Adrenal gland (tissue), 12 donors: ENCODE measurements around the gene RIBC2. TPM values are rescaled to one million over a fixed set of nuclear protein-coding genes. Genes with fewer than 3 reads are reported as not detected.
A peak's percentile ranks its signal among the peaks of the same experiment; 100 is the strongest.

Source experiments
- DNase-seq, 7 donors: peaks; one replicate each; pipeline ENCODE4 v3.0.0-alpha.2; 2019 to 2020
- H3K27ac ChIP-seq, 5 donors: fragments of 200-600 bp; sonication (generic) in 4 of 5; 1 replicate in 3 of 5; 2 replicates in 2 of 5; pipeline versions ENCODE4 v1.5.1 to v1.8.0; 2016 to 2020; ENCODE audit warnings: mild to moderate bottlenecking in 1 of 5
- H3K27me3 ChIP-seq: fragments of 200-600 bp; 2 replicates; pipeline ENCODE4 v1.8.0; 2021
- H3K36me3 ChIP-seq, 2 donors: fragments of 200-600 bp; replicated peaks in 1 of 2; 1 replicate in 1 of 2; 2 replicates in 1 of 2; pipeline versions ENCODE4 v1.5.1 to v1.8.0; 2018 to 2022
- H3K4me1 ChIP-seq, 2 donors: fragments of 200-600 bp; replicated peaks in 1 of 2; 1 replicate in 1 of 2; 2 replicates in 1 of 2; pipeline versions ENCODE4 v1.5.1 to v1.8.0; 2018 to 2021
- H3K4me3 ChIP-seq, 4 donors: fragments of 200-600 bp; sonication (generic) in 3 of 4; one replicate each; pipeline ENCODE4 v1.5.1; 2016 to 2018
- H3K9me3 ChIP-seq, 3 donors: fragments of 200-600 bp; sonication (generic) in 1 of 3; replicated peaks in 1 of 3; 1 replicate in 2 of 3; 2 replicates in 1 of 3; pipeline versions ENCODE4 v1.5.1 to v1.8.0; 2016 to 2021
- POLR2A ChIP-seq, 2 donors: fragments of 450-650 bp; IDR thresholded peaks; one replicate each; pipeline ENCODE4 v1.6.1; 2017; ENCODE audit warnings: antibody characterized with exemption in 2 of 2, mild to moderate bottlenecking in 2 of 2, moderate library complexity in 1 of 2
- WGBS, 4 donors: extraction: QIAGEN DNeasy Blood & Tissue Kit in 2 of 4; methylation state at CpG; one replicate each; pipeline versions ENCODE4 v1.1.5 to v1.1.7; 2013 to 2017; 5-methylcytosine and 5-hydroxymethylcytosine counted together
- intact Hi-C, 2 donors: fragments of 100-400 bp; cut with DNase I; formaldehyde crosslinking; loops; one replicate each; pipeline versions ENCODE4 v1.14.1 to v1.15.0; 2022 to 2023
- polyA plus RNA-seq, 3 donors: library from polyadenylated mRNA; stranded (reverse); fragments of 200-250 nt in 2 of 3; fragments of 350-450 nt in 1 of 3; fragmentation: Illumina TruSeq in 1 of 3; extraction: RNeasy Lipid Tissue Mini Kit (QIAGEN cat#74804) in 1 of 3; gene quantifications; one replicate each; pipeline ENCODE4 v1.2.3, GENCODE V29; 2013 to 2014
- total RNA-seq, 9 donors: library from RNA; depleted of rRNA in 4 of 9; stranded (reverse); fragments of >200 nt in 4 of 9; fragments of 120-200 nt in 1 of 9; fragmentation: NEBNext Ultra II Directional in 1 of 9; extraction: Animal tissue kit (Norgen Biotek cat#: 25700) in 1 of 9; gene quantifications; one replicate each; pipeline versions ENCODE4 v1.1.0 to v1.2.4, GENCODE V29; 2013 to 2023
- TF ChIP-seq, protein P1 (sequence below), 6 experiments: fragments of 450-650 bp in 4 of 6; fragments of 200-600 bp in 2 of 6; sonication (generic) in 1 of 6; IDR thresholded peaks; 1 replicate in 5 of 6; 2 replicates in 1 of 6; pipeline versions ENCODE4 v1.5.1 to v1.8.0; 2016 to 2021; ENCODE audit warnings: antibody characterized with exemption in 6 of 6, mild to moderate bottlenecking in 2 of 6, moderate library complexity in 1 of 6
- donor health status: healthy with polysubstance abuse.
- donor health status: Bipolar disorder and iron deficiency.
- donor health status: DM: yes; HTN: yes; CAD: no.
- donor health status: DM: no; HTN: no; CAD: no.
- donor health status: DM: no; HTN: no; CAD: no.
- donor health status: DM: yes; HTN: yes; CAD: no.

RIBC2 gene
- total and polyA plus RNA-seq, 12 donors, result 0.14 to 1.3 (median 0.33) TPM; not detected in 2

DNA sequence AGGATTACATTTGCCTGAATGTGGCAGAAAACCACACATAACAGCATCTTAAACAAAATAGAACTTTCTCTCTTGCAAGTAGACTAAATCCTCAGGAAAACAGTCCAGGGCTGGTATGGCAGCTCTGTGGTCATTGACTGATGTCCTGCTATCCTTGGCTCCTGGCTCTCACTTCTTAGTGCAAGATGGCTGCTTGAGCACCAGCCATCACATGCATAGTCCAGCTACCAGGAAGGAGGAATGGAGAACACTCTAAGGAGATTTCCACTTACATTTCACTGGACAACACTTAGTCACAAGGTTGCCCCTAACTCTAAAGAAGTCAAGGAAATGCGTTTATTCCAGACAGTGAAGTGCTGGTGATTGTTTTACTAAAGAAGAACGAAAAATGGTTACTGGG lies 13.6 kb downstream of the RIBC2 start:
- H3K27ac ChIP-seq, result no peak overlapping the region
- no peak for TF ChIP-seq POLR2A (IDR thresholded peaks at IDR 0.05)
- TF ChIP-seq, protein P1, sequence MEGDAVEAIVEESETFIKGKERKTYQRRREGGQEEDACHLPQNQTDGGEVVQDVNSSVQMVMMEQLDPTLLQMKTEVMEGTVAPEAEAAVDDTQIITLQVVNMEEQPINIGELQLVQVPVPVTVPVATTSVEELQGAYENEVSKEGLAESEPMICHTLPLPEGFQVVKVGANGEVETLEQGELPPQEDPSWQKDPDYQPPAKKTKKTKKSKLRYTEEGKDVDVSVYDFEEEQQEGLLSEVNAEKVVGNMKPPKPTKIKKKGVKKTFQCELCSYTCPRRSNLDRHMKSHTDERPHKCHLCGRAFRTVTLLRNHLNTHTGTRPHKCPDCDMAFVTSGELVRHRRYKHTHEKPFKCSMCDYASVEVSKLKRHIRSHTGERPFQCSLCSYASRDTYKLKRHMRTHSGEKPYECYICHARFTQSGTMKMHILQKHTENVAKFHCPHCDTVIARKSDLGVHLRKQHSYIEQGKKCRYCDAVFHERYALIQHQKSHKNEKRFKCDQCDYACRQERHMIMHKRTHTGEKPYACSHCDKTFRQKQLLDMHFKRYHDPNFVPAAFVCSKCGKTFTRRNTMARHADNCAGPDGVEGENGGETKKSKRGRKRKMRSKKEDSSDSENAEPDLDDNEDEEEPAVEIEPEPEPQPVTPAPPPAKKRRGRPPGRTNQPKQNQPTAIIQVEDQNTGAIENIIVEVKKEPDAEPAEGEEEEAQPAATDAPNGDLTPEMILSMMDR (IDR thresholded peaks at IDR 0.05), result no peak
- 72 to 98% (median 75%) methylated on average over 2 of the region's 2 CpGs for WGBS, 4 donors
- no peaks in the 10 kb centered on the region for H3K36me3 ChIP-seq
- H3K9me3 ChIP-seq, result no peaks in the 10 kb centered on the region
- intact Hi-C loops, result no loop called here
- H3K4me1 ChIP-seq, result no peaks in the 10 kb centered on the region
- H3K27me3 ChIP-seq, result no peaks in the 10 kb centered on the region
- DNase-seq, result peak in 1 of 7 donors; percentile 6
- no peak overlapping the region for H3K4me3 ChIP-seq

DNA sequence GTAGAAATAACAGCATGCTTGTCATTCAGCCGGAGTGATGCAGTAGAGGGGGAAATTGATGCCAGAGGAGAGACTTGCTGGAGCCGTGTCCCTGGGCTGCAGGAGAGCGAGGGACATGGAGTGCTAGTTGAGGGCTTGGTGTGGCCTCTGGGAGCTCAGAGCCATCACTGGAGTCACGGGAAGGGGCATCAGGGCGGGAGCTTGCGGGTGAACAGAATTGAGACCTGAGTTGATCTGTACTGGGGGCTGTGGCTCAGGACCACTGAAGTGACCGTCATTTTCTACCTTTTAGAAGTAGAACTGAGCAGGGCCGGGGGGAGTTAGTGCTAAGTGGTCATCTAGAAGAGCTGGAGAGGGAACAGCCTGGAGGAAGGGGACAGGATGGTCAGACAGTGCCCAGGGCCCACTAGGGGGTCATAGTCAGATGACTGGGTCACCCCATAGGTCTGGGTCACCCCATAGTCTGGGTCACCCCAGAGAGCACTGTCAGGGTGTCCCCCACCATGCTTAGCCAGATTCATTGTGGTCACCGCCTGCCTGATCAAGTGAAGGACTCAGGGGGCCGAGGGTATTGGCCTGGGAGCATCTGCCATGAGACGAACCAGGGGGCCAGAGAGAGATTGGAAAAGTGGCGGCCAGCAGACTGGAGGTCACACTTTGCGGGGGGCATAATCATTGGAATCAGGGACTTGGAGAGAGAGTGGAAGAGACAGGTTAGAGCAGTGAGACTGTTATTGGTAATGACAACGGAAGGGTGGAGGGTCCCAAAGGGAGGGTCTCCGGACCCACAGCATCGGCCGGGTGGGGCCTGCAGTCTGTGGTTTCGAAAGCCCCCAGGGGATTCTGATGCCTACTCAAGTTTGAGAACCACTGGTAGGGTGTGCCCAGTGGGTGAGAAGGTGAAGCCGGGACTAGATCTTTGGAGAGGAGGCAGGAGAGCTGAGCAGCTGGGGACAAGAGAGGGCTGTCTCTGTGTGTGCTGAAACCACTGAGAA lies 15.2 kb downstream of the RIBC2 start:
- no peak for DNase-seq
- WGBS, 4 donors, result 81 to 92% (median 88%) methylated on average over 17 to 19 of the region's 19 CpGs
- Histone ChIP-seq H3K9me3 (no peaks in the 10 kb centered on the region), H3K27me3 (no peaks in the 10 kb centered on the region), H3K27ac (no peak overlapping the region), H3K4me1 (no peaks in the 10 kb centered on the region), H3K36me3 (no peaks in the 10 kb centered on the region), H3K4me3 (no peak overlapping the region)
- intact Hi-C loops, result no loop called here
- TF ChIP-seq POLR2A (IDR thresholded peaks at IDR 0.05), result no peak
- TF ChIP-seq, protein P1 (IDR thresholded peaks at IDR 0.05), result no peak

DNA sequence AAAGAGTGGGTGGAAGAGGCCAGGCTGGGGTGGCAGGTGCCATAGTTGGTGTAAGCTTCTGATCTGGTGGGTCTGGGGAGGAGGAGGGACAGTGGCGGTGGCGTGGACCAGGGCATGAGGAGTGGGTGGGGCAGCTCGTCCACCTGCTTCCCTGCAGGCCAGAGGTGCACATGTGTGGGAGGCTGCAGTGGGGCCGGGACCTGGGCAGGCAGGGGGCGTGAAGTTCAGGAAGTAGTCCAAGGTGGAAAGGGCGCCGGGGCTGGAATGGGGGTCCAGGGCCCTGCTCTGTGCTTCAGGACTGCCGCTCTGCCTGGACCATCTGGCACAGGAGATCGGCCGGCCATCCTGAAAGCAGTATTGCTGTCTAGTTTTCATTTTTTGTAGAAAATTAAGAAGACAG lies 15.9 kb downstream of the RIBC2 start:
- Histone ChIP-seq H3K4me3 (no peak overlapping the region), H3K9me3 (no peaks in the 10 kb centered on the region), H3K27me3 (no peaks in the 10 kb centered on the region), H3K36me3 (no peaks in the 10 kb centered on the region), H3K27ac (no peak overlapping the region), H3K4me1 (no peaks in the 10 kb centered on the region)
- no peak for DNase-seq
- 89 to 91% (median 90%) methylated on average over 10 of the region's 10 CpGs for WGBS, 4 donors
- TF ChIP-seq, protein P1 (IDR thresholded peaks at IDR 0.05), result no peak
- TF ChIP-seq POLR2A (IDR thresholded peaks at IDR 0.05), result no peak
- intact Hi-C loops, result no loop called here

DNA sequence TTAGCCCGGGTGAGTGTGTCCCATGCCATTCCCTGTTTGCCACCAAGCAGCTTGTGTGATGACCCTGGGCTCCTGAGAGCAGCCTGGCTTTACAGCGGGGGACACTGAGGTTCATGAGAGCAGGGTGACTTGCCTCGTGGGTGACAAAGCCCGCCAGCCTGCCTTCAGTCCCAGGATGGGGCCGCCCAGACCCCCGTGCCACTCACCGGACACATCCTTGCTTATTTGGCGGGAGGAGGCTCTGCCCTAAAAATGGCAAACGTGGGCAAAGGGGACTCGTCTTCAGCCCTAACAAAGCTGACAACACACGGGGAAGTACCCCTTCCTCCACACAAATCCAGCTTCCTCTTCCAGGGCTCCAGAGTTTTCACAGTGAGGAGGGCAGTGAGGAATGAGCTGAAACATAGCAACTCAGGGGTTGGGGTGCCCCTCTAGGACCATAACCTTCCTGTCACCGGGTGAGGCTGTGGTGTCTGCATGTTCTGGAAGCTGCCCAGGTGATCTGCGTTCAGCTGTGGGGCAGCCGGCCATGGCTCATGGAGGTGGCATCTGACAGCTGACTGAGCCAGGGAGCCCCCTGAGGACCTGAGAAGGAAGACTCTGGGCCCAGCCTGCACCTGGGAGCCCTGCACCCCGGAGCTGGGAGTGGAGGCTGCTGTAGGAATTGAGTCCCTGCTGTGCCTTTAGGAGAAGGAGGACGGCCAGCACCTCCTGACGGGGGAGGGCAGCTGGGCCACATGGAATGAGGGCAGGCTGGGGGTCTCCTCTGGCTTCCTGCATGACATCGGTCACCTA lies 16.7 kb downstream of the RIBC2 start:
- DNase-seq, result no peak
- Histone ChIP-seq H3K9me3 (no peaks in the 10 kb centered on the region), H3K27ac (no peak overlapping the region), H3K27me3 (no peaks in the 10 kb centered on the region), H3K4me3 (no peak overlapping the region), H3K4me1 (peaks cover 0 to 2% of the 10 kb centered on the region in 2 donors), H3K36me3 (no peaks in the 10 kb centered on the region)
- WGBS, 4 donors, result 78 to 92% (median 79%) methylated on average over 15 to 18 of the region's 18 CpGs
- TF ChIP-seq, protein P1 (IDR thresholded peaks at IDR 0.05), result no peak
- TF ChIP-seq POLR2A (IDR thresholded peaks at IDR 0.05), result no peak
- intact Hi-C loops, result loop anchor here (5.0 to 10.0 kb wide), 3 partner anchors 158 to 325 kb away; no protein-coding TSS in a partner anchor
